PC-9 (cell line): Measurements from ENCODE around the gene DDX10. TPM values are rescaled to one million over a fixed set of nuclear protein-coding genes. Genes with fewer than 3 reads are reported as not detected.

Source experiments
- BruUV-seq: library from RNA; stranded (reverse); fragments of 400-500 nt; replicated peaks from 2 replicates; lab custom pipeline; 2021; lab: Mats Ljungman, UMichigan
- CTCF ChIA-PET: fragments of 300-600 bp; sonication (Branson Sonifier 250); formaldehyde crosslinking; loops from one replicate; lab custom pipeline; 2022; ENCODE audit warnings: antibody characterized with exemption; lab: Charles Lee
- POLR2A ChIA-PET: fragments of 300-600 bp; sonication (Branson Sonifier 250); formaldehyde crosslinking; loops from one replicate; lab custom pipeline; 2022; ENCODE audit warnings: antibody characterized with exemption; ENCODE audit not compliant: unreplicated experiment; lab: Charles Lee
- DNase-seq, 2 experiments: peaks; one replicate each; pipeline versions ENCODE4 v3.0.0 to v3.0.0-alpha.2; 2015 to 2022; ENCODE audit warnings: mixed read lengths in 1 of 2
- H2AFZ ChIP-seq: fragments of 200-600 bp; sonication (generic); 2 replicates; pipeline ENCODE4 v1.8.1; 2017; ENCODE audit warnings: antibody characterized with exemption
- H3F3A ChIP-seq: fragments of 200-600 bp; sonication (generic); 2 replicates; pipeline ENCODE4 v1.8.1; 2017; ENCODE audit warnings: antibody characterized with exemption, mild to moderate bottlenecking, low read depth; ENCODE audit not compliant: insufficient read depth
- H3K27ac ChIP-seq: fragments of 200-600 bp; sonication (generic); 2 replicates; pipeline ENCODE4 v1.6.1; 2016; ENCODE audit warnings: mixed run types
- H3K27me3 ChIP-seq: fragments of 200-600 bp; sonication (generic); 2 replicates; pipeline ENCODE4 v1.6.1; 2016; ENCODE audit warnings: low read depth, mixed run types; ENCODE audit not compliant: insufficient read depth
- H3K36me3 ChIP-seq: fragments of 200-600 bp; sonication (generic); 2 replicates; pipeline ENCODE4 v1.6.1; 2016; ENCODE audit warnings: low read depth, mixed run types
- H3K4me1 ChIP-seq: fragments of 200-600 bp; sonication (generic); replicated peaks from 2 replicates; pipeline ENCODE4 v1.6.1; 2016; ENCODE audit warnings: mixed run types; ENCODE audit not compliant: insufficient read depth
- H3K4me2 ChIP-seq: fragments of 200-600 bp; sonication (generic); 2 replicates; pipeline ENCODE4 v1.6.1; 2017; ENCODE audit warnings: mixed run types
- H3K4me3 ChIP-seq: fragments of 200-600 bp; sonication (generic); 2 replicates; pipeline ENCODE4 v1.6.1; 2016; ENCODE audit warnings: mixed run types
- H3K79me2 ChIP-seq: fragments of 200-600 bp; sonication (generic); 2 replicates; pipeline ENCODE4 v1.6.1; 2017; ENCODE audit warnings: low read depth, mixed run types
- H3K9me2 ChIP-seq: fragments of 200-600 bp; sonication (generic); 2 replicates; pipeline ENCODE4 v1.8.1; 2017; ENCODE audit warnings: mild to moderate bottlenecking; ENCODE audit not compliant: insufficient read depth
- H3K9me3 ChIP-seq: fragments of 200-600 bp; sonication (generic); 2 replicates; pipeline ENCODE4 v1.8.1; 2016; ENCODE audit warnings: low read depth; ENCODE audit not compliant: insufficient read depth
- H4K20me1 ChIP-seq: fragments of 200-600 bp; sonication (generic); 2 replicates; pipeline ENCODE4 v1.8.1; 2017; ENCODE audit not compliant: insufficient read depth
- CTCF ChIP-seq: fragments of 200-600 bp; sonication (generic); conservative IDR thresholded peaks from 2 replicates; pipeline ENCODE4 v1.6.1; 2017; ENCODE audit warnings: mixed run types, antibody characterized with exemption, mild to moderate bottlenecking, moderate library complexity
- EZH2 ChIP-seq: fragments of 200-600 bp; sonication (generic); IDR thresholded peaks from 2 replicates; pipeline ENCODE4 v1.8.0; 2017; ENCODE audit warnings: antibody characterized with exemption, low read depth
- intact Hi-C: fragments of 100-400 bp; cut with micrococcal nuclease; formaldehyde crosslinking; loops from one replicate; pipeline ENCODE4 v1.10.0; 2022; ENCODE audit not compliant: unreplicated experiment
- total RNA-seq: library from RNA; stranded (reverse); gene quantifications from 2 replicates; pipeline ENCODE4 v1.2.3, GENCODE V29; 2021

Gene DDX10
- total RNA-seq, 1 experiment from 2014 or later, result 26.4 TPM

GRCh38 chr11:108838792-108839105 is 173.9 kb downstream of the DDX10 start:
- intact Hi-C loops, result no loop called here
- Histone ChIP-seq H2AFZ (no peak overlapping the region), H3K27ac (no peak overlapping the region), H3K4me3 (no peak overlapping the region), H3K9me2 (no peaks in the 10 kb centered on the region), H3K4me1 (no peaks in the 10 kb centered on the region), H3K79me2 (no peaks in the 10 kb centered on the region), H4K20me1 (no peaks in the 10 kb centered on the region), H3K4me2 (no peak overlapping the region), H3K27me3 (no peaks in the 10 kb centered on the region), H3F3A (no peaks in the 10 kb centered on the region), H3K36me3 (no peaks in the 10 kb centered on the region), H3K9me3 (no peaks in the 10 kb centered on the region)
- DNase-seq, result no peak
- POLR2A ChIA-PET, result no interaction called here
- no TSS peak for BruUV-seq
- CTCF ChIA-PET, result no interaction called here
- TF ChIP-seq EZH2 (no peak), CTCF (no peak)

GRCh38 chr11:108846009-108846408 is 181.1 kb downstream of the DDX10 start:
- no peak overlapping the region for H3K4me2 ChIP-seq
- no peaks in the 10 kb centered on the region for H3K79me2 ChIP-seq
- 0 out of 2 replicates have a peak, but pooled peaks cover 3% of the 10 kb centered on the region for H3F3A ChIP-seq
- DNase-seq, result no peak
- H2AFZ ChIP-seq, result no peak overlapping the region
- intact Hi-C loops, result no loop called here
- POLR2A ChIA-PET, result no interaction called here
- no peaks in the 10 kb centered on the region for H4K20me1 ChIP-seq
- no TSS peak for BruUV-seq
- TF ChIP-seq EZH2 (no peak), CTCF (no peak)
- H3K36me3 ChIP-seq, result 0 out of 2 replicates have a peak, but pooled peaks cover 3% of the 10 kb centered on the region
- CTCF ChIA-PET, result no interaction called here
- no peaks in the 10 kb centered on the region for H3K27me3 ChIP-seq
- H3K9me3 ChIP-seq, result no peaks in the 10 kb centered on the region
- H3K9me2 ChIP-seq, result 0 out of 2 replicates have a peak, but pooled peaks cover under 1% of the 10 kb centered on the region
- no peak overlapping the region for H3K4me3 ChIP-seq
- H3K4me1 ChIP-seq, result no peaks in the 10 kb centered on the region
- no peak overlapping the region for H3K27ac ChIP-seq

- H3K79me2 ChIP-seq, result no peaks in the 10 kb centered on the region
- H3K27ac ChIP-seq, result no peak overlapping the region
- TF ChIP-seq EZH2 (no peak), CTCF (no peak)
- 0 out of 2 replicates have a peak, but pooled peaks cover 7% of the 10 kb centered on the region for H3K36me3 ChIP-seq
- H3K4me1 ChIP-seq, result no peaks in the 10 kb centered on the region
- 0 out of 2 replicates have a peak, but pooled peaks cover 6% of the 10 kb centered on the region for H3K9me2 ChIP-seq
- ChIA-PET POLR2A (no interaction called here), CTCF (no interaction called here)
- no peaks in the 10 kb centered on the region for H3K9me3 ChIP-seq
- no peak overlapping the region for H3K4me2 ChIP-seq
- H2AFZ ChIP-seq, result no peak overlapping the region
- H4K20me1 ChIP-seq, result no peaks in the 10 kb centered on the region
- H3F3A ChIP-seq, result 0 out of 2 replicates have a peak, but pooled peaks cover 3% of the 10 kb centered on the region
- no peak for DNase-seq
- H3K4me3 ChIP-seq, result no peak overlapping the region
- no TSS peak for BruUV-seq
- H3K27me3 ChIP-seq, result no peaks in the 10 kb centered on the region
- intact Hi-C loops, result no loop called here
These were observed 182.6 kb downstream of the DDX10 start for GRCh38 chr11:108847298-108847990.
